B cell (primary cell): ENCODE results near the gene LRBA. TPM values are rescaled to one million over a fixed set of nuclear protein-coding genes. Genes with fewer than 3 reads are reported as not detected.

ENCODE experiments used
- ATAC-seq: fragments of 200-7000 bp; cut with Tn5 transposase; one replicate; pipeline ENCODE4 v1.10.0; 2021; ENCODE audit warnings: low read depth, mild to moderate bottlenecking, moderate number of reproducible peaks, moderate library complexity
- CTCF ChIA-PET: fragments of 350-600 bp; sonication (Branson Sonifier 250); formaldehyde crosslinking; loops from one replicate; lab custom pipeline; 2021; ENCODE audit warnings: antibody characterized with exemption, inconsistent platforms; lab: Charles Lee
- POLR2A ChIA-PET: fragments of 350-600 bp; sonication (Branson Sonifier 250); formaldehyde crosslinking; loops from one replicate; lab custom pipeline; 2021; ENCODE audit warnings: antibody characterized with exemption; lab: Charles Lee
- DNase-seq: peaks from one replicate; pipeline ENCODE4 v3.0.0; 2013
- H2AFZ ChIP-seq: 2 replicates; pipeline ENCODE4 v1.6.1; 2012; ENCODE audit warnings: mild to moderate bottlenecking, low read depth, low read length; ENCODE audit not compliant: insufficient read depth, poor library complexity, severe bottlenecking
- H3K27ac ChIP-seq, 2 donors: 1 replicate in 1 of 2; 2 replicates in 1 of 2; pipeline ENCODE4 v1.5.1; 2012 to 2013; ENCODE audit warnings: low read length in 2 of 2, mild to moderate bottlenecking in 2 of 2, moderate library complexity in 1 of 2
- H3K27me3 ChIP-seq, 4 experiments: fragments of 200-600 bp in 1 of 4; sonication (generic) in 1 of 4; replicated peaks in 1 of 4; 1 replicate in 2 of 4; 2 replicates in 2 of 4; pipeline versions ENCODE4 v1.6.1 to v1.7.0; 2013 to 2016; ENCODE audit warnings: low read length in 3 of 4, mild to moderate bottlenecking in 2 of 4, mixed read lengths in 1 of 4, moderate library complexity in 1 of 4; ENCODE audit not compliant: insufficient read depth in 4 of 4, control insufficient read depth in 3 of 4; ENCODE audit errors: control extremely low read depth in 1 of 4
- H3K36me3 ChIP-seq, 2 experiments: replicated peaks in 1 of 2; 1 replicate in 1 of 2; 2 replicates in 1 of 2; pipeline versions ENCODE4 v1.6.1 to v1.7.1; 2013; ENCODE audit warnings: low read length in 1 of 2; ENCODE audit not compliant: insufficient read depth in 2 of 2, control insufficient read depth in 1 of 2; ENCODE audit errors: control extremely low read depth in 1 of 2, extremely low read depth in 1 of 2
- H3K4me1 ChIP-seq, 2 donors: fragments of 200-600 bp in 1 of 2; sonication (generic) in 1 of 2; 1 replicate in 1 of 2; 2 replicates in 1 of 2; pipeline versions ENCODE4 v1.5.1 to v1.6.1; 2013 to 2017; ENCODE audit warnings: low read length in 2 of 2; ENCODE audit not compliant: control insufficient read depth in 2 of 2, insufficient read depth in 2 of 2
- H3K4me2 ChIP-seq: replicated peaks from 2 replicates; pipeline ENCODE3; 2012; ENCODE audit warnings: mild to moderate bottlenecking, low read depth, low read length; ENCODE audit not compliant: poor library complexity, severe bottlenecking
- H3K4me3 ChIP-seq, 5 experiments: fragments of 200-600 bp in 1 of 5; sonication (generic) in 1 of 5; 1 replicate in 3 of 5; 2 replicates in 2 of 5; pipeline versions ENCODE4 v1.5.1 to v1.7.0; 2011 to 2016; ENCODE audit warnings: low read length in 4 of 5, mild to moderate bottlenecking in 4 of 5, low read depth in 2 of 5, control low read depth in 1 of 5, moderate library complexity in 1 of 5; ENCODE audit not compliant: insufficient read depth in 1 of 5; ENCODE audit errors: control extremely low read depth in 1 of 5, extremely low read depth in 1 of 5
- H3K79me2 ChIP-seq: fragments of 200-600 bp; sonication (generic); one replicate; pipeline ENCODE4 v1.6.0; 2016; ENCODE audit warnings: low read length; ENCODE audit not compliant: control insufficient read depth, insufficient read depth
- H3K9ac ChIP-seq: fragments of 200-600 bp; sonication (generic); 2 replicates; pipeline ENCODE4 v1.6.1; 2017; ENCODE audit warnings: mild to moderate bottlenecking, low read length, moderate library complexity
- H3K9me3 ChIP-seq, 3 donors: one replicate each; pipeline versions ENCODE4 v1.6.1 to v1.7.1; 2013; ENCODE audit warnings: low read length in 2 of 3; ENCODE audit not compliant: control insufficient read depth in 2 of 3, insufficient read depth in 1 of 3; ENCODE audit errors: control extremely low read depth in 1 of 3
- H4K20me1 ChIP-seq: 2 replicates; pipeline ENCODE4 v1.6.0; 2012; ENCODE audit warnings: mild to moderate bottlenecking, low read length; ENCODE audit not compliant: insufficient read depth, control insufficient read depth, poor library complexity, severe bottlenecking
- H3K27ac Mint-ChIP-seq: one replicate; pipeline ENCODE4 v1.8.0; 2021; ENCODE audit warnings: mixed read lengths
- H3K27me3 Mint-ChIP-seq: one replicate; pipeline ENCODE4 v1.8.0; 2021; ENCODE audit warnings: mixed read lengths
- H3K4me1 Mint-ChIP-seq: one replicate; pipeline ENCODE4 v1.8.0; 2021; ENCODE audit warnings: mixed read lengths
- H3K4me3 Mint-ChIP-seq: one replicate; pipeline ENCODE4 v1.8.0; 2021; ENCODE audit warnings: mixed read lengths
- H3K9me3 Mint-ChIP-seq: one replicate; pipeline ENCODE4 v1.8.0; 2022; ENCODE audit warnings: mixed read lengths; ENCODE audit not compliant: insufficient read depth
- EZH2 ChIP-seq: IDR thresholded peaks from 2 replicates; pipeline ENCODE4 v1.6.1; 2012; ENCODE audit warnings: borderline replicate concordance, low read depth, mild to moderate bottlenecking, moderate library complexity, low read length; ENCODE audit not compliant: insufficient read depth, poor library complexity, severe bottlenecking
- WGBS: methylation state at CpG from one replicate; pipeline ENCODE4 v1.1.5; 2013; ENCODE audit warnings: missing lambda C conversion rate; ENCODE audit not compliant: insufficient coverage; 5-methylcytosine and 5-hydroxymethylcytosine counted together
- intact Hi-C: fragments of 100-400 bp; cut with micrococcal nuclease; formaldehyde crosslinking; loops from one replicate; pipeline ENCODE4 v1.10.0; 2022
- polyA plus RNA-seq: library from polyadenylated mRNA; depleted of rRNA; stranded (reverse); fragments of >200 nt; gene quantifications from 2 replicates; pipeline ENCODE4 v1.2.3, GENCODE V29; 2012
- total RNA-seq, 2 donors: library from RNA; stranded (reverse); fragments of 120-200 nt in 1 of 2; gene quantifications; 1 replicate in 1 of 2; 2 replicates in 1 of 2; pipeline versions ENCODE4 v1.2.3 to v1.2.4, GENCODE V29; 2013 to 2022
- TF ChIP-seq, protein P1 (sequence below): fragments of 200-600 bp; IDR thresholded peaks from one replicate; pipeline ENCODE4 v1.8.0; 2022; ENCODE audit warnings: antibody characterized with exemption, mild to moderate bottlenecking

Gene LRBA
- total and polyA plus RNA-seq, 2 donors (not counting 1 experiment from before 2014, with no cell fraction given): 17.5 to 86.7 TPM

DNA sequence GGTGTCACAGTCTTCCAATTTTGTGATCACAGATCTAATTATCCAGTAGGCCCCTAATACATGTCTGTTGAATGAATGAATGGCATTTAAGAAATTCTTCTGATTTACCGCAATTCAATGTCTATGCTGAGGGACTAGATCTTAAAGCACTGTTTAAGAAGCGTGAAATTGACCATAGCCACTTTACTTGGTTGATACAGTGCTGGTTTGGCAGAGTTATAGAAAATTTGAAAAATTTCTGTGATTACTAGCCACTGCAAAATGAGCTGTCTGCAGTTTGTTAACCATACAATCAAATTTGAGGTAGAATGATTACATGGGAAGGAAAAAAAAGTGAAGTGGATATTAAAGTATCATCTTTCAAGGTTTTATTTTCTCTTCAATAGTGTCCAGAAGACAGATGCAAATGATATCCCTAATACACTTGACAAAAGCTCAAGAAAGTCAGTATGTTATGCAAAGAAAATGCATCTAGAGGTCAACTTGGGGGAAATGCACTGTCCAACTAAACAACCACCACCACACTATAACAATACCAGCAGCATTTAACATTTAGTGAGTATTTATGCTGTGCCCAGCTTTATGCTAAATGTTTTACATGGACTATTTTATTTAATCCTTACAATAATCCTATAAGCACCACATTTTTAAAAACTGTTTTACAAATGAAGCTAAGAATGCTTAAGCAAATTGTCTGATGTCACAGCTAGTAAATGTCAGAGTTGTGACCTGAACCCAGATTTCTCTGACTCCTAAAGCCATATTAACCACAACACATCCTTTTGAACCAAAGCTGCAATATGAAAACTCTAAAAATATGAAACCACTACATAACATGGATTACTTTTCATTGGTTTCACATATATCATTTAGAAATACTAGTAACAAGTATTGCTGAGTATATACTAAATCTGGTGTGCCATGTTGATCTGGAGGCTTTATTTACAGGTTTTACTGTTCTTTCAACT lies 651.1 kb downstream of the LRBA start:
- H3K4me3 ChIP-seq: no peak overlapping the region
- ATAC-seq (no peak), DNase-seq (no peak)
- no peak overlapping the region for H3K9ac ChIP-seq
- no peaks in the 10 kb centered on the region for H3K4me1 ChIP-seq
- H3K36me3 ChIP-seq: no peaks in the 10 kb centered on the region
- Mint-ChIP-seq H3K27me3 (no peaks in the 10 kb centered on the region), H3K4me1 (no peaks in the 10 kb centered on the region), H3K4me3 (no peak overlapping the region), H3K9me3 (no peaks in the 10 kb centered on the region), H3K27ac (no peak overlapping the region)
- WGBS: no CpG with 5 or more reads among the region's 2 CpGs
- H3K27ac ChIP-seq: no peak overlapping the region
- intact Hi-C loops: no loop called here
- POLR2A ChIA-PET: no interaction called here
- H2AFZ ChIP-seq: no peak overlapping the region
- H3K27me3 ChIP-seq: no peaks in the 10 kb centered on the region
- CTCF ChIA-PET: no interaction called here
- no peak overlapping the region for H3K4me2 ChIP-seq
- no peaks in the 10 kb centered on the region for H3K9me3 ChIP-seq
- no peaks in the 10 kb centered on the region for H4K20me1 ChIP-seq
- TF ChIP-seq EZH2: no peak
- TF ChIP-seq, protein P1, sequence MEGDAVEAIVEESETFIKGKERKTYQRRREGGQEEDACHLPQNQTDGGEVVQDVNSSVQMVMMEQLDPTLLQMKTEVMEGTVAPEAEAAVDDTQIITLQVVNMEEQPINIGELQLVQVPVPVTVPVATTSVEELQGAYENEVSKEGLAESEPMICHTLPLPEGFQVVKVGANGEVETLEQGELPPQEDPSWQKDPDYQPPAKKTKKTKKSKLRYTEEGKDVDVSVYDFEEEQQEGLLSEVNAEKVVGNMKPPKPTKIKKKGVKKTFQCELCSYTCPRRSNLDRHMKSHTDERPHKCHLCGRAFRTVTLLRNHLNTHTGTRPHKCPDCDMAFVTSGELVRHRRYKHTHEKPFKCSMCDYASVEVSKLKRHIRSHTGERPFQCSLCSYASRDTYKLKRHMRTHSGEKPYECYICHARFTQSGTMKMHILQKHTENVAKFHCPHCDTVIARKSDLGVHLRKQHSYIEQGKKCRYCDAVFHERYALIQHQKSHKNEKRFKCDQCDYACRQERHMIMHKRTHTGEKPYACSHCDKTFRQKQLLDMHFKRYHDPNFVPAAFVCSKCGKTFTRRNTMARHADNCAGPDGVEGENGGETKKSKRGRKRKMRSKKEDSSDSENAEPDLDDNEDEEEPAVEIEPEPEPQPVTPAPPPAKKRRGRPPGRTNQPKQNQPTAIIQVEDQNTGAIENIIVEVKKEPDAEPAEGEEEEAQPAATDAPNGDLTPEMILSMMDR: no peak
- H3K79me2 ChIP-seq: no peaks in the 10 kb centered on the region

DNA sequence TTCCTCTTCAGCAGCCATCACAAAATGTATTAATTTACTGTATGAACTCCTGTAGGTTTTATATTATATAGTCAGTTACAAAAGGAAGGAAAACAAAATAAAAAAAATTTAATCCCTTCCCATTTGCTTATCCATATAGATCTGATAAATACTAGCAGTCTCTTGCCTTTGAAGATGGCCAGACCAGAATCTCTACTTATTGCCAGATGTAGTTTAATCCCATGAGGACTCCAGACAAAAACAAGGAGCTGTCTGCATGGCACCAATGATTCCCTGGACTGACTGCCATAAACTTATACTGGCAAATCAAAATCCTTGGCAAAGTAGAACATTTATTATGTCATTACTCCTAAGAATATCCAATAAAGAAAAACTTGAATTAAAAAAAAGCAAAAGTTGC lies 656.4 kb downstream of the LRBA start:
- Mint-ChIP-seq H3K9me3 (no peaks in the 10 kb centered on the region), H3K4me1 (no peaks in the 10 kb centered on the region), H3K27ac (no peak overlapping the region), H3K27me3 (no peaks in the 10 kb centered on the region), H3K4me3 (no peak overlapping the region)
- Histone ChIP-seq H3K27ac (no peak overlapping the region), H2AFZ (no peak overlapping the region), H3K4me3 (no peak overlapping the region), H3K9me3 (no peaks in the 10 kb centered on the region), H3K9ac (no peak overlapping the region), H3K4me2 (no peak overlapping the region), H3K79me2 (no peaks in the 10 kb centered on the region), H3K4me1 (no peaks in the 10 kb centered on the region), H4K20me1 (no peaks in the 10 kb centered on the region), H3K36me3 (no peaks in the 10 kb centered on the region), H3K27me3 (no peaks in the 10 kb centered on the region)
- CTCF ChIA-PET: no interaction called here
- POLR2A ChIA-PET: no interaction called here
- TF ChIP-seq EZH2: no peak
- TF ChIP-seq, protein P1: no peak
- DNase-seq: no peak
- no peak for ATAC-seq
- intact Hi-C loops: no loop called here
